GM19395 (cell line): Measurements from ENCODE around the gene PRR29.

ENCODE experiments used
- ATAC-seq: cut with Tn5 transposase; IDR thresholded peaks from one replicate; pipeline ENCODE4 v1.9.1; 2021; ENCODE audit warnings: mild to moderate bottlenecking, moderate library complexity; ENCODE audit not compliant: unreplicated experiment

The PRR29 gene

DNA sequence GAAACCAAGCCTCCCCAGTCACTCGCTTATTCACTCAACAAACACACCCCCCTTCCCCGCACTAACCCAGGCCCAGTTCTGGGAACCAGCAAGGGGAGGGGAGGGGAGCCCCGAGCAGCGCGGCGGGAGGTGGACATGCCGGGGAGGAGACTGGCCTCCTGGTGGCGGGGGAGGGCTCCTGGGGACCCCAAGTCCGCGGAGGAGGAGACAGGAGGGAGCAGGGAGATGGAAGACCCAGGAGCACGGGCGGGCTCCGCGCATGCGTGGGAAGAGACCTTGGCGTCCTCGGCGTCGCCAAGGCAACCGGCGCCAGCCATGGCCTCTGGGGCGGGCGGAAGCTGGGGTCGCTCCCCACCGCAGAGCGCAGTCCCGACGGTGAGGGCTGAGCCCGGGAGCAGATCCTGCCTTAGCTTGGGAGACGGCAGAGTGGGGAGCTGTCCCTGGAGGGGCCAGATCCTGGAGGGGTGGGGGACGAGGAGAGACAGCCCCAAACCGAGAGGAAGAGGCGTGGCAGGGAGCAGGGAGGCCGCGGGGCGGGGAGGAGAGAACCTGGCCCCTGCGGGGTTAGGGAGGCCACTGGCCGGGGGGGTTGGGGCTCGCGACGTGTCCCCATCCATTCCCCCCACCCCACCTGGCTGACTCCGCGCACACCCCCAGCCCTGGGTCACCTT lies at the start of gene PRR29:
Gene PRR29 (plus strand): TSS at position 302 of the 671 bp plus-strand sequence. CDS start 14 bp downstream, at position 316.
- ATAC-seq = peak; percentile 60

DNA sequence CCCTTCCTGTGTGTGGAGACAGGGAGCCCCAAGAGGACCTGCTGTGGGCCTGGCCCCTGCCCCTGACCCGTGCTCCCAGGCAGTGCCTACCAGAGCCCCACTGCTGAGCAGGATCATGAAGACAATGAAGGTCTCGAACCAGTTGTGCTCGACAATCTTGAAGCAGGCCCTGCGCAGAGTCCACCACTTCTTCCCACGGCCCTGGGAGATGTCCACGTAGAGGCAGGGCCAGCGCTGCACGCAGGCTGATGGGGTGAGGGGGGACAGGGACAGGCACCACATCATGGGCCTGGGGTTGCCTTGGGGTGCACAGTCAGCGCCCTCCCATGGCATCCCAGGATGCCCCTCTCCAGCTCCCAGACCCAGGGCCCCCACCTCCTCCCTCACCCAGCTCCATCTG lies 49.6 kb upstream of the PRR29 start:
- ATAC-seq = no peak

GRCh38 chr17:63949576-63950250 lies 48.4 kb upstream of the PRR29 start:
- ATAC-seq = no peak

DNA sequence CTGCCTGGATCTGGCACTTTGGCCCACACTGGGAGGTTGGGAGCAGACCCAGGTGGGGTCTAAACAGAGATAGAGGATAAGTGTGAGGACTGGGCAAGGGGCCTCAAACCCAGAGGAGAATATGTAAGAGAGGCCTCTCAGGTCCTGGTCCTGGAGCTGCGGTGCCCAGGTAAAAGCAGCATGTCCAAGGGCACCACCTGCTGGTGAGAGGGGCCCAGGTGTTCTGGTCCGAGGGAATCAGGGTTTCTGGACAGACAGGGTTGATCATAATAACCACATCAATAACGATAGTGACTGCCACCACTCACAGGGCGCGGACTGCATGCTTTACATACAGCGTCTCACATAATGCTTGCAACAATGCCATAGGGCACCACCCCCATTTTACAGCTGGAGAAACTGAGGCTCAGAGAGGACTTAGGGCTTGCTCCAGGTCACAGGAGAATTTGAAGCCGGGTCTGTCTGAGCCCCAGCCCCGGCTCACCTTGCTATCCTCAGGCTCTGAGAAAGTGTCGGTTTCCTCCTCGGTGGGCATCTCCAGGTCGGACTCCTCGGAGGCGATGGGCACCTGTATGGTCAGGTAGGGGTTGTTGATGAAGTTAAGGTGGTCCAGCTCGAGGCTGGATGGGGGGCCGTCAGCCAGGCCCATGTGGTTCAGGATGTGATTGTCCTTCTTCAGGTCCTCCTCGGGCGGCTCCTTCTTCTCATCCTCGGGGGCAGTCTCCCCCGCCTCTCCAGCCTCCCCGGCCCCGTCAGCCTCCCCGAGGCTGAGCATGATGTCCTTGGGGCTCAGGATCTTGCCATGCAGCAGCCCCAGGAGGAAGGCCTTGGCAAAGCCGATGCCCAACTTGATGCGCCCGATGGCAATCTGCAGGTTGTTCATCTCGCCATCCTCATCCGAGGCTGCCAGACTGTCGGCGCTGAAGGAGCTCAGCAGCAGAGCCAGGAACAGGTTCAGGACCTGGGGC lies 46.9 kb upstream of the PRR29 start:
- ATAC-seq = no peak

GRCh38 chr17:63954402-63955063 lies 43.6 kb upstream of the PRR29 start:
- ATAC-seq = no peak

- ATAC-seq = no peak
Measured at GRCh38 chr17:63955232-63955631, 42.9 kb upstream of the PRR29 start.

DNA sequence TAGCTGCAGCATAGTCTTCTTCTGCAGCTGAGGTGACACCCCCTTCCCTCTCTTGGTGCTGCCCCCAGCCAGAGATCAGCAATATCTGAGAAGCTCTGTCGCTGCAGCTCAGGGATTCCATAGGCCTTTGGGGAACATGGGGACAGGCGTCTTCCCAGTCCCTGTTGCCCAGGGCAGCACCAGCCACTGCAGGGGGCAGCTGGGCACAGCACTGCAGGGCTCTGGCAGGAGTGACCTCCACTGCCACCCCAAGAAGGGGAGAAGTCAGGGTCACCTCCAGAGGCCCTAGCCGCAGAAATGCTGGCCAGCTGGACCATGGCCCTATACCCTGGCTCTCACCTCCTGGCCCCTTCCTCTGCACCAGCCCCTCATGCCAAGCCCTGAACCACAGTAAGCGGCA lies 42.4 kb upstream of the PRR29 start:
- no peak for ATAC-seq

DNA sequence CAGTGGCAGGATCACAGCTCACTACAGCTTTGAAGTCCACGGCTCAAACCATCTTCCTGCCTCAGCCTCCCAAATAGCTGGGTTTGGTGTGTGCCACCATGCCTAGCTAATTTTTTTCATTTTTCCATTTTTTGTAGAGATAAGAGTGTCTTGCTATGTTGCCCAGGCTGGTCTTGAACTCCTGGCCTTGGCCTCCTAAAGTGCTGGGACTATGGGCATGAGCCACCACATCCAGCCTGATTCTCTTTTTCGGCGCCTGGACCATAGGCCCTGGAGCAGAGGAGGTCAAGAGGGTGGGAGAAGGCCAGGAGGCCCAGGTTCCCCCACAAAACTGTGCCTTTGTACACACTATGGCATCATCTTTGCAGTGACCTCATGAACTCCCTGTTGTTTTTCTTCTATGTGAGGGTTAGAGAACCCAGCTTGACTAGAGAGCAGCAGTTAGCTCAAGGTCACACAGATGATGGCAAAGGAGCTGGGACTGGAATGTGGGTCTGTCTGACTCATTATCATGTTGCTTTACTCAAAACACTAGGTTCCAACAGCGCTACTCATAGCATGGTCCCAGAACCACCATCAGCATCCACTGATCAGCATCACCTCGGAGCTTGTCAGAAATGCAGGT lies 41.7 kb upstream of the PRR29 start:
- ATAC-seq = no peak

GRCh38 chr17:63960006-63960405 lies 38.1 kb upstream of the PRR29 start:
- ATAC-seq = no peak

- ATAC-seq = no peak
Measured at GRCh38 chr17:63960430-63960829, 37.7 kb upstream of the PRR29 start.

DNA sequence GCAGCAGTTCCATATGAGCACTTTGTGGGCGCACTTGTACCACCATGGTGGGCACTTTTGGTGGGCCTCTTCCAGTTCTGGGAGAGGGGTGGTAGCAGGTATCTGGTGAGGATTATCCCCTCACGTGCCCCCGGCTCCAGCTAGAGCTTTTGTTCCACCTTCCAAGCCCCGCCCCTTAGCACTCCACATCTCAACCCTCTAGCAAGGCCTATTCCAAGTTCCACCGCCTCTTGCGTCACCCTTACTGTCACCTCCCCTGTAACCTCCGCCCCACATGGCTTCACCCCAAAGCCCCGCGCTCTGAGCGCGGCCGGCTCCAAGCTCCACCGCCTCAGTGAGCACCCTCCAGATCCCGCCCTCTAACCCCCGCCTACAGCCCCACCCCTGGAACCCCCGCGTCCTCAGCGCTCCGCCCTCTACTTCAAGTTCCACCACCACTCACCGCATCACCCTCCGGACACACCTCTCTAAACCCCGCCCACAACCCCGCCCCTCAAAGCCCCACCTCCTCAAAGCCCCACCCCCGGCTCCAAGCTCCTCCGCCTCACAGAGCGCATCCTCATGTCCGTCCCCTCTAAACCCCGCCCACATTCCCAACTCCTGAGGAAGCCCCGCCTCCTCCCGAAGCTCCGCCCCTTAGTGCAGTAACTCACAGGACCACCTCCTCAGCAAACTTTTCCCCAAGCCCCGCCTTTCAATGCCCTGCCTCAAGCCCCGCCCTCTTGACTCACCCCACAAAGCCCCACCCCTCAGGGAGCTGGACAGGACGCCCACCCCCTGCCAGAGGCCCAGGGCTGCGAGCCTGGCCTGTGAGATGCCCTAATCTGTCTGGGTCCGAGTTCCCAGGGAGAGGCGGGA lies 36.6 kb upstream of the PRR29 start:
- ATAC-seq = no peak

DNA sequence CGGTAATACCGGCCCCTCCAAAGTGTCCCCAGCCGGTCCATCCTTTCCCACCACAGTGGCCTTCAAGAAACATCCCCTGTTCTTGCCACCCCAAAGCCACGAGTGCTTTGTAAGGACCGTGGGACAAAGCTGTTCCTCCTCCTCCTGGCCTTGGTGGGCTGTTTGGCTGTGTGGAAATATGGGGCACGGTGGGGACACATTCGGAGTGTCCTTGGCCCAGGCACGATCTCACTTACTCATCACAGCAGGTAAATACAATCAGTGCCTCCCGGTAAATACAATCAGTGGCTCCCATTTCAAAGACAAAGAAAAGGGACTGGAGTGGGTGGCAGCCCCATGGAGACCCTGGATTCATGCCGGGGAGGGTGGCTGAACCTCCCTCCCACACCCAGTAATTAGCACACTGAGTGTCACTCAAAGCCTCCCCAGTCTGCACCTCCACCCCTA lies 35.8 kb upstream of the PRR29 start:
- ATAC-seq = no peak

DNA sequence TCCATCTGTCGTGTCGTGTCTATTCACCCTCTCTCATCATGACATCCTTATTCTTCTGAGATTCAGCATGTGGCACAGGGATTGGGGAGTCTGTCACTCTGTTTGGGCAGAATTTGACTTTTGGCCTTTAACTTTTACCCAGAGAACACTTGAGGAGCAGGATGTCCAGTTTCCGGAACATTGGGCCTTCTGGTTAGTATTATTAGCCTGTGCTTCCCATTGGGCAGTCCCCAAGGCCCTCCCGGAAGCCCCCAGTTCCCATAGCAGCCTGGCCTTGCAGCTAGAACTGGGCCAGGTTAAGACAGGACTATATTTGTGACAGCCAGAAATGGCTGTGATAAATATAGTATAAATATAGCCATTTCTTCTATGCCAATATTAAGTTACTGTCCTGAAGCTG lies 35.0 kb upstream of the PRR29 start:
- ATAC-seq = no peak

GRCh38 chr17:63966646-63967264 lies 31.4 kb upstream of the PRR29 start:
- peak; percentile 62 for ATAC-seq

GRCh38 chr17:63967953-63968352 lies 30.2 kb upstream of the PRR29 start:
- no peak for ATAC-seq

DNA sequence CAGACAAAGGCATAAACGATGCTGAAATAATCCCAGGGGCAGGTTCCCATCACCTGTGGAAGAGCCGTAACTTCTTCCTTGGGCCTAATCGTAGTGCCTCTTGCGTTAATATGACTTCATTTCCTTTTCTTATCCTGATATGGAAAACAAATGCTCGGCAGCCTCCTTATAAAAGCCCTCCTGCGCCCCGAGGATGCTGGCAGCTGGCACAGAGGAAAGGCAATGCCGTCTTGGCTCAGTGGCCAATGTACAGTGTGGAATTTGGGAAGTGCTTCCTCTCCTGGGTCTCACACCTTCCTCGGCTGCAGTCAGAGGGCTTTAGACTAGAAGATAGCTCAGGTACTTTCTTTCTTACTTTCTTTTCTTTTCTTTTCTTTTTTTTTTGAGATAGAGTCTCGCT lies 28.9 kb upstream of the PRR29 start:
- no peak for ATAC-seq

DNA sequence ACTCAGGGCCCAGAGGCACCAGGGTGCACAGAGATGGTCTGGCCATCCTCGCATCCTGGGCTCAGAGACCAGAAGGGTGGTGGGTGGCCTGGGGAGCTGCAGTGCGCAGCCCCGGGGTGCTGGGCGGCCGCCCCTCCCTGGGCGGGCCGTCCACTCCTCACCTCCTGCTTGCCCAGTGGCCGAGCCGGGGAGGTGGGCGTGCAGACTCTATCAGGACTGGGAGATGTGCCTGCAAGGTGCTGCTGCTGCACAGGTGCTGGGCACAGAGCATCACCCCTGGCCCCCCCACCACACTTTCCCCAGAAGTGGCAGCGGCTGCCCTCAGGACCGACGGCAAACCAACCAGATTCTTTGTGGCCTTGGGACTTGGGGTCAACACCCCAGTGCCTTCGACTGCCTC lies 25.4 kb upstream of the PRR29 start, which contains the start of gene SCN4A:
Gene SCN4A (minus strand): TSS at position 123 of the 400 bp plus-strand sequence. CDS start 77 bp downstream, at position 46.
- ATAC-seq = no peak

GRCh38 chr17:63973247-63973646 lies 24.9 kb upstream of the PRR29 start:
- no peak for ATAC-seq
